SK-N-SH (cell line): ENCODE results near the gene MTRF1.

Experiments used
- POLR2AphosphoS5 ChIP-seq: IDR thresholded peaks from 2 replicates; pipeline ENCODE4 v1.6.1; 2012; ENCODE audit warnings: low read depth, low read length
- TCF12 ChIP-seq: IDR thresholded peaks from 2 replicates; pipeline ENCODE4 v1.4.0; 2012
- TF ChIP-seq, protein P1 (sequence below): fragments of 200-600 bp; sonication (generic); IDR thresholded peaks from 2 replicates; pipeline ENCODE4 v1.6.1; 2017; ENCODE audit warnings: antibody characterized with exemption, mild to moderate bottlenecking, moderate library complexity

- TF ChIP-seq, protein P1, sequence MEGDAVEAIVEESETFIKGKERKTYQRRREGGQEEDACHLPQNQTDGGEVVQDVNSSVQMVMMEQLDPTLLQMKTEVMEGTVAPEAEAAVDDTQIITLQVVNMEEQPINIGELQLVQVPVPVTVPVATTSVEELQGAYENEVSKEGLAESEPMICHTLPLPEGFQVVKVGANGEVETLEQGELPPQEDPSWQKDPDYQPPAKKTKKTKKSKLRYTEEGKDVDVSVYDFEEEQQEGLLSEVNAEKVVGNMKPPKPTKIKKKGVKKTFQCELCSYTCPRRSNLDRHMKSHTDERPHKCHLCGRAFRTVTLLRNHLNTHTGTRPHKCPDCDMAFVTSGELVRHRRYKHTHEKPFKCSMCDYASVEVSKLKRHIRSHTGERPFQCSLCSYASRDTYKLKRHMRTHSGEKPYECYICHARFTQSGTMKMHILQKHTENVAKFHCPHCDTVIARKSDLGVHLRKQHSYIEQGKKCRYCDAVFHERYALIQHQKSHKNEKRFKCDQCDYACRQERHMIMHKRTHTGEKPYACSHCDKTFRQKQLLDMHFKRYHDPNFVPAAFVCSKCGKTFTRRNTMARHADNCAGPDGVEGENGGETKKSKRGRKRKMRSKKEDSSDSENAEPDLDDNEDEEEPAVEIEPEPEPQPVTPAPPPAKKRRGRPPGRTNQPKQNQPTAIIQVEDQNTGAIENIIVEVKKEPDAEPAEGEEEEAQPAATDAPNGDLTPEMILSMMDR: no peak
- no peak for TF ChIP-seq TCF12
- TF ChIP-seq POLR2AphosphoS5: no peak
Observed at GRCh38 chr13:41178040-41178439, 85.3 kb downstream of the MTRF1 start.
